GM10266 (cell line): Measurements from ENCODE around the gene ZIC2.

Experiments
- DNase-seq: peaks from one replicate; pipeline ENCODE4 v3.0.0; 2012; ENCODE audit errors: extremely low spot score
- TF ChIP-seq, protein P1 (sequence below): IDR thresholded peaks from 2 replicates; pipeline ENCODE4 v1.5.1; 2012; ENCODE audit warnings: mild to moderate bottlenecking, low read depth; ENCODE audit not compliant: control insufficient read depth, insufficient read depth; ENCODE audit errors: missing control alignments

ZIC2 gene

GRCh38 chr13:99984461-99985240 lies 3.1 kb downstream of the ZIC2 start:
- TF ChIP-seq, protein P1, sequence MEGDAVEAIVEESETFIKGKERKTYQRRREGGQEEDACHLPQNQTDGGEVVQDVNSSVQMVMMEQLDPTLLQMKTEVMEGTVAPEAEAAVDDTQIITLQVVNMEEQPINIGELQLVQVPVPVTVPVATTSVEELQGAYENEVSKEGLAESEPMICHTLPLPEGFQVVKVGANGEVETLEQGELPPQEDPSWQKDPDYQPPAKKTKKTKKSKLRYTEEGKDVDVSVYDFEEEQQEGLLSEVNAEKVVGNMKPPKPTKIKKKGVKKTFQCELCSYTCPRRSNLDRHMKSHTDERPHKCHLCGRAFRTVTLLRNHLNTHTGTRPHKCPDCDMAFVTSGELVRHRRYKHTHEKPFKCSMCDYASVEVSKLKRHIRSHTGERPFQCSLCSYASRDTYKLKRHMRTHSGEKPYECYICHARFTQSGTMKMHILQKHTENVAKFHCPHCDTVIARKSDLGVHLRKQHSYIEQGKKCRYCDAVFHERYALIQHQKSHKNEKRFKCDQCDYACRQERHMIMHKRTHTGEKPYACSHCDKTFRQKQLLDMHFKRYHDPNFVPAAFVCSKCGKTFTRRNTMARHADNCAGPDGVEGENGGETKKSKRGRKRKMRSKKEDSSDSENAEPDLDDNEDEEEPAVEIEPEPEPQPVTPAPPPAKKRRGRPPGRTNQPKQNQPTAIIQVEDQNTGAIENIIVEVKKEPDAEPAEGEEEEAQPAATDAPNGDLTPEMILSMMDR: no peak
- DNase-seq: no peak

DNA sequence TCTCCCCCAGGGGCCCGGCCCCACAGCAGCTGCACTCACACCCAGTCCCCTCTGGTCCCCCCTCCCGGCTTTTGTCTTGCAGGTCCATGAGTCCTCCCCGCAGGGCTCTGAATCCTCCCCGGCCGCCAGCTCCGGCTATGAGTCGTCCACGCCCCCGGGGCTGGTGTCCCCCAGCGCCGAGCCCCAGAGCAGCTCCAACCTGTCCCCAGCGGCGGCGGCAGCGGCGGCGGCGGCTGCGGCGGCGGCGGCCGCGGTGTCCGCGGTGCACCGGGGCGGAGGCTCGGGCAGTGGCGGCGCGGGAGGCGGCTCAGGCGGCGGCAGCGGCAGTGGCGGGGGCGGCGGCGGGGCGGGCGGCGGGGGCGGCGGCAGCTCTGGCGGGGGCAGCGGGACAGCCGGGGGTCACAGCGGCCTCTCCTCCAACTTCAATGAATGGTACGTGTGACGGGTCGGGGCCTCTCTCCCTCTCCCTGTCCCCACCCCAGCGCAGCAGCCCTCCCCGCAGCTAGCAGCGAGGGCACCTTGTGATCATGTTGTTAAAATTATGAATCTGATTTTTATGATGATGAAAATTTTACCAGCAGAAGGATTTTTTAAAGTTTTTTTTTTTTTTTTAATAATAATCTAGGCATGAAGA lies 3.8 kb downstream of the ZIC2 start:
- TF ChIP-seq, protein P1: no peak
- DNase-seq: no peak

DNA sequence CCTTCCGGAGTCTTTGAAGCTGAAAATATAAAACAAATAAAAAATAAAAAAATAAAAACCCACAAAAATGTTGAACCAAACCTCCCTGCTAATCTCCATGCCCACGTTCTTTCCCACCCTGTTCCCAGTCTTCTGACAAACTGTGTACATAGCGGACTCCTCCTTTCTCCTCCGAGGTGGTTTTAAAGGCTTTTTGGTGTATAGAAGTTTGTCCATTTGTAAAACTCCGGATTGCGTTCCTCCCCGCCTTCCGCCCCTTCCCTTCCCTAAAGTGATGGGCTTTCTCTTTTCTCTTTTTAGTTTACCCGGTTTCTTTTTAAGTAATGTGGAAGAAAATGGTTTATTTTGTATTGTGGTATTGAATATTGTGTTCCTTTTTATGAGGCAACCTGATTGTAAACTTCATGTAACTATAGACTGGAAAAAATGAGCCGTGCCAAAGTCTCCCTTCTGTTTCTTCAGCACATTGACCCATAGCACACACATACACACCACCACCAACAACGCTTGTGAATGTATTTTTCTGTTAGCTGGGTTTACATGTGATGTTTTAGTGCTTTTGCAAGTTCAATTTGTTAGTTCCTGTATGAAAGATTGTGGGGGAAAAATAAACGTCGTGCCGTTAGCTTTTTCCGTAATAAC lies 4.4 kb downstream of the ZIC2 start:
- TF ChIP-seq, protein P1: no peak
- no peak for DNase-seq

DNA sequence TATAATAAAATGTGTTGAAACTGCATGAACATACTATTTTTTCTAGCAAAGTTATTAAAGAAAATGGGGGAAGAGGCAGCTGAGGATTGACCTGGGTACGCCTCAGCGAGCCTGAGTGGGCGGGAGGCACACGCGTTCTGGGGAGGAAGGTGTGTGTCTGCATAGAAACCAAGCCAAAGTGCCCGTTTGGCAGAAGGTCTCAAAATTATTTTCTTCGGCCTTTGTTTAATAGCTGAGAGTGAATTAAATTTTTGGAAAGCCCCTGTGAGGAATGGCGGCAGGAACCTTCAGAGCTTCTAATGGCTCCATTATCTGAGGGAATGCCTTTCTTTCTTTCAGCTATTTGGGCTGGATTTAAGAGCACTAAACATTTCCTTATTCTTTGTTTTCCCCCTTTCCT lies 5.2 kb downstream of the ZIC2 start:
- DNase-seq: no peak
- TF ChIP-seq, protein P1: no peak

DNA sequence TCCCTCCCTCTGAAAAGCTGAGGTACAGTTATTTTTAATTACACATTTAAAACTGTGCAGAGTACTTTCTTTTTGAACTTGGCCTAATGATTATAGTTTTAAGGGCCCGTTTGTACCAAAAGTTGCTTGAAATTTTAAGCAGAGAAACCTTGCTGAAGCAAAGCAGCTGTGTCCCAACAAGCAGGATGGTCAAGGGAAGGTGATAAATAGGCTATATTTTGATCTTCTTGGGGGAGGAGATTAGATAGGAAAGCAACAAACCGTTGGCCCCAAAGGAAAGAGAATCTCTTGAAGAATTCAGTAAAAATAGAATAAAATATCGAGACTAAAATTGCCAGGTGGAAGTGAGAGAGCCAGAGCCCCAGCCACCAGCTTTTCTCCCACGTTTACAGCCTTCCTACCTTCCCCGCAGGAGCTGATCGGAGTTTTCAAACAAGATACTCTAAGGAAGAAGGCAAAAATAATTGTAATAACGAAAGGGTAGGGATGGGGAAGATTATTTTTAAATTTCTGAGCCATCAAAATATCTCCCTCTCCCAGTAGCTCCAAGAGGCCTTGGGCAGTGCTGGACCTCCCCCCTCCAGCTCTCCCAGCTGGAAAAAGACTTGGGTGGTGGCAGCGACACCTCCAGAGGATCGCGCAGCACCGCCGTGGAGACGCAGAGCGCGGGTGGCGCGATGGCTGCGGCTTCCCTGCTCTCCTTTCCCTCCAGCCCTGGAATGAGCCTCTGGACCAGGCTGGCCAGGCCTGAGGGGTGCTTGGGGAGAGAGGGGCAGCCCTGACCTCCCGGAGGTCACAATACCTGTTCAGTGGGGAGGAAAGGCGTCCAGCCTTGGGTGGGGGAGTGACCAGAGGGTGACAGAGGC lies 5.8 kb downstream of the ZIC2 start:
- no peak for DNase-seq
- TF ChIP-seq, protein P1: no peak

- TF ChIP-seq, protein P1: no peak
- no peak for DNase-seq
Observed at GRCh38 chr13:99988529-99989275, 7.1 kb downstream of the ZIC2 start.
